ENCODE results near the gene DISC1. TPM values are rescaled to one million over a fixed set of nuclear protein-coding genes. Genes with fewer than 3 reads are reported as not detected.
"Not testable (repeated sequence)": the region's sequence is repeated elsewhere in the genome, so short reads cannot be mapped to it uniquely, and the experiment has no call there.

DISC1 gene
- total RNA-seq, 1 donor from 2014 or later = 16.0 TPM

DNA sequence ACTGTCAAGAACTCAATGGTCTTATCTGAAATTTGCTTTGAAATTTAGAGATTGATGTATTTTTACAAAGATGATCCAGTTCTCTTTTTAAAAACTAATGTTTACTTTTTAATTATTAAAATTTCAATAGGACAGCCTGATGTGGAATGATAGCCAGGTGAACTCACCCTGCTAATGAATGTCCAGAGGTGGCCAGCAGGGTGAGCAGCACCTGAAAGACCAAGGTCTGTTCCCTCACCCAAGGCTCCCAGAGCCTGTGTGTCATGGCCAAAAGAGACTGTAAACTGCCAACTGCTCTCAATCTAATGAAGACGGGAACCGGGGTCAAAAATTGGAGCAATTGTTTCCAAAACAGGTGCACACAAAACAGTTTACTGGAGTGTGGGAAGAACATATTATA, 340.4 kb downstream of the DISC1 start:
- Histone ChIP-seq H3K36me3 (no peaks in the 10 kb centered on the region), H3K27me3 (no peaks in the 10 kb centered on the region), H3K9me3 (no peaks in the 10 kb centered on the region), H3K27ac (no peak overlapping the region), H3K4me1 (no peaks in the 10 kb centered on the region), H3K4me3 (no peak overlapping the region)
- intact Hi-C loops (cut with DNase I) = no loop called here
- DNase-seq (ENCODE audit: low spot score in 2 of 2) = no peak
- TF ChIP-seq, protein P1, sequence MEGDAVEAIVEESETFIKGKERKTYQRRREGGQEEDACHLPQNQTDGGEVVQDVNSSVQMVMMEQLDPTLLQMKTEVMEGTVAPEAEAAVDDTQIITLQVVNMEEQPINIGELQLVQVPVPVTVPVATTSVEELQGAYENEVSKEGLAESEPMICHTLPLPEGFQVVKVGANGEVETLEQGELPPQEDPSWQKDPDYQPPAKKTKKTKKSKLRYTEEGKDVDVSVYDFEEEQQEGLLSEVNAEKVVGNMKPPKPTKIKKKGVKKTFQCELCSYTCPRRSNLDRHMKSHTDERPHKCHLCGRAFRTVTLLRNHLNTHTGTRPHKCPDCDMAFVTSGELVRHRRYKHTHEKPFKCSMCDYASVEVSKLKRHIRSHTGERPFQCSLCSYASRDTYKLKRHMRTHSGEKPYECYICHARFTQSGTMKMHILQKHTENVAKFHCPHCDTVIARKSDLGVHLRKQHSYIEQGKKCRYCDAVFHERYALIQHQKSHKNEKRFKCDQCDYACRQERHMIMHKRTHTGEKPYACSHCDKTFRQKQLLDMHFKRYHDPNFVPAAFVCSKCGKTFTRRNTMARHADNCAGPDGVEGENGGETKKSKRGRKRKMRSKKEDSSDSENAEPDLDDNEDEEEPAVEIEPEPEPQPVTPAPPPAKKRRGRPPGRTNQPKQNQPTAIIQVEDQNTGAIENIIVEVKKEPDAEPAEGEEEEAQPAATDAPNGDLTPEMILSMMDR (IDR thresholded peaks at IDR 0.05) = no peak

DNA sequence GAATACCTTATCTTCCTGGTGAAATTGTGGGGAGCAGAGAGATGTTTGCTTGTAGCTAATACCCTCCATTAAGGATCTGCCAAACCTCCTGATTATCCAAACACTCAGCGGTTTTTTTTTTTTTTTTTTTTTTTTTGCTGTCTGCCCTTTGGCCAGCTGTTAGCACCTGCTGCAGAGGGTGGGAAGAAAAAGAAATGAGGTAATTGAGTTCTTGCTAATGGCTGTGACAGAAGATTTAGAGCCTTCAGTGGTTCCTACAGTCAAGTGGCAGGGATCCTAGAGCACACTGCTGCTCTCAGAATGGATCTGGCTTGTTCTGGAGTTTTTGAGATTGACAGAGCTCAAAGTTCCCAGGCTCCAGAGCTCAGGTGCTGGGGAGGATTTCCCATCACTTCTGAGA, 342.5 kb downstream of the DISC1 start:
- no peaks in the 10 kb centered on the region for H3K9me3 ChIP-seq
- H3K27me3 ChIP-seq = no peaks in the 10 kb centered on the region
- H3K4me3 ChIP-seq = no peak overlapping the region
- H3K36me3 ChIP-seq = no peaks in the 10 kb centered on the region
- no peaks in the 10 kb centered on the region for H3K4me1 ChIP-seq
- no peak for DNase-seq (ENCODE audit: low spot score in 2 of 2)
- no peak overlapping the region for H3K27ac ChIP-seq
- intact Hi-C loops (cut with DNase I) = no loop called here
- TF ChIP-seq, protein P1 (IDR thresholded peaks at IDR 0.05) = no peak

DNA sequence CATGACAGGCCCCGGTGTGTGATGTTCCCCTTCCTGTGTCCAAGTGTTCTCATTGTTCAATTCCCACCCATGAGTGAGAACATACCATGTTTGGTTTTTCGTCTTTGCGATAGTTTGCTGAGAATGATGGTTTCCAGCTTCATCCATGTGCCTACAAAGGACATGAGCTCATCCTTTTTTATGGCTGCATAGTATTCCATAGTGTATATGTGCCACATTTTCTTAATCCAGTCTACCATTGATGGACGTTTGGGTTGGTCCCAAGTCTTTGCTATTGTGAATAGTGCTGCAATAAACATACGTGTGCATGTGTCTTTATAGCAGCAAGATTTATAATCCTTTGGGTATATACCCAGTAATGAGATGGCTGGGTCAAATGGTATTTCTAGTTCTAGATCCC, 343.2 kb downstream of the DISC1 start:
- H3K4me1 ChIP-seq; H3K36me3 ChIP-seq; DNase-seq (ENCODE audit: low spot score in 2 of 2); H3K27ac ChIP-seq; intact Hi-C loops (cut with DNase I); H3K4me3 ChIP-seq; H3K9me3 ChIP-seq; H3K27me3 ChIP-seq: not testable (repeated sequence)

DNA sequence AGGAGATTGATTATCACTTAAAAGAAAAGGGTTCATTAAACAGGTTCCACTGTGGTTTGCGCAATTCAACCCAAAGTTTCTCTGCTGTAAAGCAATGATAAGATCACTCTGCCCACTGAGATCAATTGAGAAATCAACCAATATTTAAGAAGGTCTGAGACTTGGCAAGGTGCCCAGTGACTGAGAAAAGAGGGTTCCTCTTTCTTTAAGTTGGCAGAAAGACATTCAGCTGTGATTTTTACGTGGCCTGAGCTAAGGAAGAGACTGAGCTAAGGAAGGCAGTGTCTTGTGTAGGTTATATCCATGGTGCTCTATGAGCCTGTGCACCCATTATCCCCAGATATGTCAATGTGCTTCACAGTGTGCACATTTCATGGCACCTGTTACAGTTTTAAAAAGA, 344.1 kb downstream of the DISC1 start:
- DNase-seq (ENCODE audit: low spot score in 2 of 2) = peak in 1 of 2 donors; percentile 67
- TF ChIP-seq, protein P1 (IDR thresholded peaks at IDR 0.05) = no peak
- Histone ChIP-seq H3K36me3 (no peaks in the 10 kb centered on the region), H3K27ac (no peak overlapping the region), H3K4me1 (no peaks in the 10 kb centered on the region), H3K4me3 (no peak overlapping the region), H3K27me3 (no peaks in the 10 kb centered on the region), H3K9me3 (no peaks in the 10 kb centered on the region)
- intact Hi-C loops (cut with DNase I) = no loop called here

DNA sequence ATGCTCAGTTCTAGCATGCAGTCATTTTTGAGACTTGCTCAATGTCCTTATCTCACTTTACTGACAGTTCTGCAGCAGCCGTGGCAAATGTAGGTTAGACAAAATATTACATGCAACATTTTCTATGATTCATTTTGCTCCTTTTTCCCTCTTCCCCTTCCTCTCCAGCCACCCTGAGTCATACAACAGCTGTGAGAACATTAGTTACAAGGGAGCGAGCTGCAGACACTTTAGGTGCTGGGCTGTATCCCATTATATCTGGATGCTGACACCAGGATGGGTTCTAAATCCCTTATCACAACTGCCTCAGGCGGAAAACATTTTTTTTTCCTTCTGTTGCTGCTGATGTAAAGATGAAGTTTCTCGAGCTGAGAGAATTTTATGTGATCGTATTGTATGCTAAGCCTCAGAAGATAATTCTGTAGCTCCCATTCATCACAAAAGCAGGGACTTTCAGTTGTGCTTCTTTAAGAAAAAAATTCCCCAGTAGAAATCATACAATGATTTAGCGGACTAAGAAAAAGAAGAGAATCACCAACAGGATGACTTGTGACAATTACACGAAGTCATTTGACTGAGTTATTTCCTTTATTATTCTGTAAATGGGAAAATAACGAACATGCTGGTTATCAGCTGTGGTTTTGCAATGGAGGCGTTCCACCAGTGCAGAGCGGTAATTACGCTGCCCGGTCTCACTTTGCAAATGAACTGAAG, 345.0 kb downstream of the DISC1 start:
- TF ChIP-seq, protein P1 (IDR thresholded peaks at IDR 0.05) = no peak
- Histone ChIP-seq H3K9me3 (no peaks in the 10 kb centered on the region), H3K4me3 (no peak overlapping the region), H3K36me3 (no peaks in the 10 kb centered on the region), H3K27me3 (no peaks in the 10 kb centered on the region), H3K27ac (no peak overlapping the region), H3K4me1 (no peaks in the 10 kb centered on the region)
- intact Hi-C loops (cut with DNase I) = no loop called here
- DNase-seq (ENCODE audit: low spot score in 2 of 2) = no peak

DNA sequence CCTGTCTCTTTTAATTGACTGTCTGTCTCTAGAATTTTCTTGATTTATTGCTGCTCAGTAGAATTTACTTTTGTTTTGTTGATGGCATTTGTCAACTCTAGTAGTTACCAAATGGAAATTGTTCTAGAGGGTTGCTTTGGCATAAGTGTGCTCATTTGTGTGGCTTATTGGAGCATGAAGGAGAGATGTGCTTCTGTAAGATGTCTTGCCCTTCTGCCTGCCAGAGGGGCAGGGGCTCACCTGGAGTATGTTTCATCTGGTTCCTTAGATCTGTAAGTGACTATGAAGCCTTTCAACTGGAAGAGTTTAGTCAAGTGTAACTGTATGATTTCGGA, 345.5 kb downstream of the DISC1 start:
- Histone ChIP-seq H3K4me3 (no peak overlapping the region), H3K9me3 (peaks cover under 1 to 2% of the 10 kb centered on the region in 2 donors), H3K4me1 (no peaks in the 10 kb centered on the region), H3K27me3 (no peaks in the 10 kb centered on the region), H3K27ac (no peak overlapping the region), H3K36me3 (no peaks in the 10 kb centered on the region)
- TF ChIP-seq, protein P1 (IDR thresholded peaks at IDR 0.05) = no peak
- no peak for DNase-seq (ENCODE audit: low spot score in 2 of 2)
- intact Hi-C loops (cut with DNase I) = no loop called here
